ENCODE measurements around the gene ILF3.

GRCh38 chr19:10723591-10723990 is 69.4 kb downstream of the ILF3 start:
- TF ChIP-seq CTCF (IDR thresholded peaks at IDR 0.05) (no peak), KDM1A (IDR thresholded peaks at IDR 0.05; ENCODE audit: low read depth) (no peak), MAX (IDR thresholded peaks at IDR 0.05) (no peak), USF2 (IDR thresholded peaks at IDR 0.05) (no peak), NR3C1 (IDR thresholded peaks at IDR 0.05) (no peak), POLR2AphosphoS2 (conservative IDR thresholded peaks at IDR 0.05; ENCODE audit: low read length) (no peak), REST (IDR thresholded peaks at IDR 0.05) (no peak), HOXA7 (CRISPR knock-in tag; IDR thresholded peaks at IDR 0.05) (no peak), EHMT2 (IDR thresholded peaks at IDR 0.05; ENCODE audit: low read depth) (no peak), NPAS2 (CRISPR knock-in tag; IDR thresholded peaks at IDR 0.05; ENCODE audit: borderline replicate concordance) (no peak), POLR2A (IDR thresholded peaks at IDR 0.05; ENCODE audit: low read length) (no peak), HDAC2 (IDR thresholded peaks at IDR 0.05) (no peak), CHD4 (IDR thresholded peaks at IDR 0.05; ENCODE audit: borderline replicate concordance) (no peak), MAFK (IDR thresholded peaks at IDR 0.05; ENCODE audit: partially characterized antibody) (no peak)
